Non-pigmented ciliary epithelial cell (primary cell): Measurements from ENCODE around the gene ZFAND4.
"Not testable (repeated sequence)": the region's sequence is repeated elsewhere in the genome, so short reads cannot be mapped to it uniquely, and the experiment has no call there.

ENCODE experiments used
- DNase-seq: peaks from one replicate; pipeline ENCODE4 v3.0.0-alpha.2; 2010; ENCODE audit warnings: low read depth

Gene ZFAND4

GRCh38 chr10:45672181-45673073, at the start of gene ZFAND4:
Gene ZFAND4 (minus strand): TSS chr10:45672772. CDS start chr10:45663725, 9,047 bp downstream.
- peak; percentile 82 for DNase-seq

DNA sequence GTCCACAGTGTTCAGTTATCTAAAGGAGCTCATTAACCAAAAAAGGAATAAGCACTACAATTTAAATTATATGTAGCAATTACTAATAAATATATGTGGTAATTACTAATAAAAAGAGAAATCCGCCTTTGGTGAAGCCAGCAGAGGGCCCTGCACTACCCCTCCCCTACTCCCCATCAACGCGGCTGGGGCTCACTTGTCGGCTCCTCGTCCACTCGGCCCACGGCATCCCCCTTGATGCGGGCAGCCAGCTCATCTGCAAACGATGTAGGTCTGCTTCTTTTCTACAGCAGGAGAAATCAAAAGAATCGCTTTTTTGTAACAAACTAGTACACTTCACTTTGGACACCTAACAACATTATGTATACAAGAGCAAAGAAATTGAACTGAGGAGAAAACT, 48.9 kb upstream of the ZFAND4 start:
- DNase-seq, result not testable (repeated sequence)

DNA sequence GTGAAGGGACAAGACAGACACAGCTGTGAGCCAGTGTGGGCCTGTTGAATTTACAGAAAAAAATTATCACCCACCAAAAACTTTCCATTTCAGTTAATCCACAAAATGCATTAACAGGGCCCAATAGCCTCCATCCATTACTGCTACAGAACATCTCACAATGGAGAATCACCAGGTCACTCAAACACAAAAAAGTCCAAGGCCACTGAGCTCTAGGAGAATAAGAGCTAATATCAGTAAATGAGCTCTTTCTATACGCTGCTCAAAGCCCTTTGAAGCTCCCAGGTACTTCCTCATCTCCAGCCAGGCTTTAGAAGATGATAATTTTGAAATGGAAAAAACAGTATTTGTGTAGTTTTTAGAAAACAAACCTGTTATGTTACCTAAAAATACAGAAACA, 45.1 kb upstream of the ZFAND4 start:
- DNase-seq, result not testable (repeated sequence)

DNA sequence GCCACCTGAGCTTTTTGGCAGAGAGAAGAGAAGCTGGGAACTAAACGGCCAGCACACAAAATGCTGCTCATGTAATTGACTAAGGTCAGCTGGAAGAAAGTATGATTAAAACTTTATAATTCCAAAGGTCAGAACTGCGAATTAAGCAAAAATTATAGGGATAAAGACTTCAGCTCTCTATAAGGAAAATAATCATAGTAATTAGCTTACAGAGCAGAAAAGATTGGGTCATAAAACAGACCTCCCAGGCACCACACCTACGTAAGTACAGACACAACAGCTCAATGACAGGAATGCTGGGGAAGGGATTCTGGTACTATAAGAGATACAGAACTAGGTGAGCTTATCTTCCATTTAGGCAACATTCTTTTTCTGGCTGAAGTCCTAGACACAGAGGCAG, 44.5 kb upstream of the ZFAND4 start:
- DNase-seq, result not testable (repeated sequence)

- DNase-seq, result not testable (repeated sequence)
Measured at GRCh38 chr10:45711223-45711622, 38.7 kb upstream of the ZFAND4 start.

- not testable (repeated sequence) for DNase-seq
Measured at GRCh38 chr10:45710200-45710796, 37.7 kb upstream of the ZFAND4 start.

- DNase-seq, result not testable (repeated sequence)
Measured at GRCh38 chr10:45678467-45678866, 5.9 kb upstream of the ZFAND4 start.

GRCh38 chr10:45675388-45675787, 2.8 kb upstream of the ZFAND4 start:
- DNase-seq, result no peak

GRCh38 chr10:45673074-45673648, 589 bp upstream of the ZFAND4 start:
- DNase-seq, result no peak

- not testable (repeated sequence) for DNase-seq
Measured at GRCh38 chr10:45671300-45671699, 1.3 kb downstream of the ZFAND4 start.

DNA sequence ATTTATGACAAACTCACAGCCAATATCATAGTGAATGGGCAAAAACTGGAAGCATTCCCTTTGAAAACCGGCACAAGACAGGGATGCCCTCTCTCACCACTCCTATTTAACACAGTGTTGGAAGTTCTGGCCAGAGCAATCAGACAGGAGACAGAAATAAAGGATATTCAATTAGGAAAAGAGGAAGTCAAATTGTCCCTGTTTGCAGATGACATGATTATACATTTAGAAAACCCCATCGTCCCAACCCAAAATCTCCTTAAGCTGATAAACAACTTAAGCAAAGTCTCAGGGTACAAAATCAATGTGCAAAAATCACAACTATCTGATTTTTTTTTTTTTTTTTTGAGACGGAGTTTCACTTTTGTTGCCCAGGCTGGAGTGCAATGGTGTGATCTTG, 2.7 kb downstream of the ZFAND4 start:
- DNase-seq, result not testable (repeated sequence)

GRCh38 chr10:45660876-45661411, 11.6 kb downstream of the ZFAND4 start:
- DNase-seq, result no peak

- no peak for DNase-seq
Measured at GRCh38 chr10:45657033-45657926, 15.3 kb downstream of the ZFAND4 start.

DNA sequence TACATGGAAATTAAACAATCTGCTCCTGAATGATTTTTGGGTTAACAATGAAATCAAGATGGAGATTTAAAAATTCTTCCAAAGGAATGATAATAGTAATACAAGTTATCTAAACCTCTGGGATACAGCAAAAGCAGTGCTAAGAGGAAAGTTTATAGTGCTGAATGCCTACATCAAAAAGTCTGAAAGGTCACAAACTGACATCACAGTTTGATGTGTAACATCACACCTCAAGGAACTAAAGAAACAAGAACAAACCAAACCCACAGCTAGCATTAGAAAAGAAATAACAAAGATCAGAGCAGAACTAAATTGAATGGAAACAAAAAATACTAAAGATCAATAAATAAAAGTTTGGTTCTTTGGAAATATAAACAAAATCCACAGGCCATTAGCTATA, 17.4 kb downstream of the ZFAND4 start:
- no peak for DNase-seq

GRCh38 chr10:45654753-45655141, 17.8 kb downstream of the ZFAND4 start:
- DNase-seq, result not testable (repeated sequence)

- no peak for DNase-seq
Measured at GRCh38 chr10:45653454-45653853, 19.1 kb downstream of the ZFAND4 start.

GRCh38 chr10:45652511-45652910, 20.1 kb downstream of the ZFAND4 start:
- no peak for DNase-seq

DNA sequence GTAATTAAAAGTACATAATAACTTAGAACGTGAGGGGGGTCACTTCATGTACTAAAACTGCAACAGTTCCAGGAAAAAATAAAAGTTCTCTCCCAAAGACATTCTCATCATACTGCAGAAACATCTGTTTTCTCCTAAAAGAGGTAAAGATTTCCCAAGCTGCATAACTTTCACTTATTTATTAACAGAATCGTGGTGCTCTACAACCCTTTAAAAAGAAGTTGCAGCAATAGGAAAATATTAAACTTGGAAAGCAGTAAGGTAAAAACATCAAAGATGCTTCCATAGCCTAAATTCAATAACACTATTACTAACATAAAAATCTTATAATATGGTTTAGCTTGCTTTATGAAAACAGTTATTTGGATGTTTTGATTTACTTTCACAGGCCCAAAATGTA, 23.3 kb downstream of the ZFAND4 start:
- no peak for DNase-seq

GRCh38 chr10:45647118-45647517, 25.5 kb downstream of the ZFAND4 start:
- no peak for DNase-seq

DNA sequence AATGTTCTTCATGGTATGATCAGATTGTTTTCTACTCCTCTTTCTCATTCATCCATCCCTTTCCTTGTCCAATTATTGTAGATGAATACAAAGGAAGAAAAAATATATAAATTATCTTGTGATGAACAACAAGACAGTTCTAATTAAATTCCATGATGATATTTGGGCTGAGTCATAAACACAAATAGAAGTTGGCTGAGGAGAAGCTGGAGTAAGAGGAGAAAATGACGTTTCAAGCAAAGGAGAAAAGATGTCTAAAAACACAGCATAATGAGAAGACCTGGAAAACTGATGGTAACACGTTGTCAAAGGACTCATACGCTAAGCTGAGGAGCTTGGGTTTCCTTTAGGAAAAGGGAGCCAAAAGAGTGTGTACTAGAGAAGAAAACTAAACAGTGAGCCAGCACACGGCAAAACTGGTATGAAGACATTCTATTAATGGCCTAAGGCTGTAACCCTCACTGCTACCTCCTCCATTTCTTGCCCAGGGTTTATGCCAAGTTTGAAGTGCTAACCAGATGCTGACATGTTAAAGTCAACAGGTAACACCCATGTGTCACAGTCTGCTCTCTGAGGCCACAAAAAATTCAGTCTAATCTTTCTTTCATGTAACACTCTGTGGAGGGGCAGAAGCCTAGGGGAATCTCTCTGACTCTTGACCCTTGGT, 26.1 kb downstream of the ZFAND4 start:
- DNase-seq, result no peak

DNA sequence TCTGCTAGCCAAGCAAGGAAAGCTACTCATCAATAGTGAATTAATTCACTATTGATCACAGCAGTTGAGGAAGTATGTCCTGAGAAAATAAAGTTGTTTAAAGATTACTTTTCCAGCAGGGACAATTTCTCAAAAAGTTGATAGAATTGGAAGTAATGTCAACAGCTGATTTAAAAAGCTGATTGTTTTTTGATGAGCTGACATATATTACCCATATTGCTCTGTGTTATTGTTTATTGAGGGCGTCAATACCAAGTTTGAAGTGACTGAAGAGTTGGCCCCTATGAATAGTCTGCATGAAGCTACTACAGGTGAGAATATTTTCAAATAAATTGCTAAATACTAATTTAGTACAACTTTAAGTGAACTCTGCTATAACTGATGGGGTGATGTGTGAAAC, 28.0 kb downstream of the ZFAND4 start:
- DNase-seq, result no peak
